H9 (cell line): ENCODE measurements around the gene SENP8. TPM values are rescaled to one million over a fixed set of nuclear protein-coding genes. Genes with fewer than 3 reads are reported as not detected.

Experiments used
- DNase-seq: peaks from one replicate; pipeline ENCODE4 v3.0.0-alpha.2; 2017
- H2AFZ ChIP-seq: one replicate; pipeline ENCODE4 v1.6.1; 2013; ENCODE audit warnings: mild to moderate bottlenecking, low read length, control low read depth, moderate library complexity
- H2AK5ac ChIP-seq: 2 replicates; pipeline ENCODE4 v1.6.1; 2013; ENCODE audit warnings: low read length, control low read depth, mixed read lengths; ENCODE audit not compliant: insufficient read length
- H2BK120ac ChIP-seq: one replicate; pipeline ENCODE4 v1.6.1; 2013; ENCODE audit warnings: low read depth, mild to moderate bottlenecking, low read length, control low read depth, inconsistent platforms; ENCODE audit not compliant: poor library complexity, severe bottlenecking
- H2BK12ac ChIP-seq: 2 replicates; pipeline ENCODE4 v1.6.1; 2013; ENCODE audit warnings: low read length, control low read depth, mixed read lengths, low read depth; ENCODE audit not compliant: insufficient read length
- H2BK15ac ChIP-seq: 2 replicates; pipeline ENCODE4 v1.6.1; 2013; ENCODE audit warnings: low read depth, low read length, control low read depth
- H2BK20ac ChIP-seq: one replicate; pipeline ENCODE4 v1.6.1; 2013; ENCODE audit warnings: low read depth, mild to moderate bottlenecking, low read length, control low read depth, inconsistent platforms; ENCODE audit not compliant: poor library complexity, severe bottlenecking
- H2BK5ac ChIP-seq: 2 replicates; pipeline ENCODE4 v1.6.1; 2013; ENCODE audit warnings: low read length, control low read depth, mixed read lengths; ENCODE audit not compliant: insufficient read length
- H3K14ac ChIP-seq: 2 replicates; pipeline ENCODE4 v1.6.1; 2013; ENCODE audit warnings: low read length, control low read depth; ENCODE audit not compliant: insufficient read depth
- H3K18ac ChIP-seq: 2 replicates; pipeline ENCODE4 v1.6.1; 2013; ENCODE audit warnings: low read depth, mild to moderate bottlenecking, mixed read lengths, low read length, control low read depth; ENCODE audit not compliant: insufficient read length
- H3K23ac ChIP-seq: 2 replicates; pipeline ENCODE4 v1.6.1; 2013; ENCODE audit warnings: low read length, control low read depth, mixed read lengths, low read depth; ENCODE audit not compliant: insufficient read length
- H3K23me2 ChIP-seq: 2 replicates; pipeline ENCODE4 v1.6.1; 2013; ENCODE audit warnings: low read depth, mild to moderate bottlenecking, mixed read lengths, low read length, control low read depth; ENCODE audit not compliant: insufficient read length, poor library complexity, severe bottlenecking
- H3K27ac ChIP-seq: 2 replicates; pipeline ENCODE4 v1.5.1; 2013; ENCODE audit warnings: low read length, control low read depth, mixed read lengths, low read depth; ENCODE audit not compliant: insufficient read length
- H3K27me3 ChIP-seq: 2 replicates; pipeline ENCODE4 v1.6.1; 2013; ENCODE audit warnings: low read length, control low read depth, inconsistent platforms; ENCODE audit not compliant: insufficient read depth
- H3K4ac ChIP-seq: 2 replicates; pipeline ENCODE4 v1.6.1; 2013; ENCODE audit warnings: low read depth, mild to moderate bottlenecking, control low read depth, inconsistent platforms, low read length, moderate library complexity
- H3K4me1 ChIP-seq: 2 replicates; pipeline ENCODE4 v1.6.1; 2013; ENCODE audit warnings: low read length, control low read depth, inconsistent platforms; ENCODE audit not compliant: insufficient read depth
- H3K4me2 ChIP-seq: 2 replicates; pipeline ENCODE4 v1.6.1; 2013; ENCODE audit warnings: low read length, control low read depth, mixed read lengths; ENCODE audit not compliant: insufficient read length, insufficient read depth
- H3K56ac ChIP-seq: 2 replicates; pipeline ENCODE4 v1.6.1; 2013; ENCODE audit warnings: low read depth, mild to moderate bottlenecking, mixed read lengths, low read length, control low read depth; ENCODE audit not compliant: insufficient read length
- H3K79me1 ChIP-seq: 2 replicates; pipeline ENCODE4 v1.6.1; 2013; ENCODE audit warnings: low read depth, mild to moderate bottlenecking, moderate library complexity, low read length, control low read depth, inconsistent platforms; ENCODE audit not compliant: insufficient read depth, poor library complexity, severe bottlenecking
- H3K79me2 ChIP-seq: 2 replicates; pipeline ENCODE4 v1.6.1; 2013; ENCODE audit warnings: low read length, control low read depth, inconsistent platforms; ENCODE audit not compliant: insufficient read depth
- H3K9ac ChIP-seq: 2 replicates; pipeline ENCODE4 v1.6.1; 2013; ENCODE audit warnings: low read length, control low read depth, mixed read lengths; ENCODE audit not compliant: insufficient read length; ENCODE audit errors: extremely low read depth
- H3K9me3 ChIP-seq: one replicate; pipeline ENCODE4 v1.6.1; 2013; ENCODE audit warnings: low read depth, low read length, inconsistent platforms; ENCODE audit not compliant: control insufficient read depth
- H3T11ph ChIP-seq: one replicate; pipeline ENCODE4 v1.6.1; 2013; ENCODE audit warnings: mild to moderate bottlenecking, low read length, control low read depth, inconsistent platforms
- H4K20me1 ChIP-seq: one replicate; pipeline ENCODE4 v1.6.1; 2013; ENCODE audit not compliant: control insufficient read depth, insufficient read length, insufficient read depth
- H4K5ac ChIP-seq: 2 replicates; pipeline ENCODE4 v1.6.1; 2013; ENCODE audit warnings: low read depth, mild to moderate bottlenecking, mixed read lengths, low read length, control low read depth; ENCODE audit not compliant: insufficient read length
- H4K8ac ChIP-seq: replicated peaks from 2 replicates; pipeline ENCODE4 v1.6.1; 2013; ENCODE audit warnings: low read length, control low read depth, mixed read lengths, low read depth; ENCODE audit not compliant: insufficient read length
- H4K91ac ChIP-seq: 2 replicates; pipeline ENCODE4 v1.6.1; 2013; ENCODE audit warnings: low read depth, mild to moderate bottlenecking, moderate library complexity, mixed read lengths, low read length, control low read depth; ENCODE audit not compliant: insufficient read length
- H3K27ac Mint-ChIP-seq, 3 experiments: 2 replicates in 2 of 3; 3 replicates in 1 of 3; pipeline ENCODE4 v1.8.0; 2020 to 2021; ENCODE audit warnings: mixed read lengths in 3 of 3, mild to moderate bottlenecking in 1 of 3, moderate library complexity in 1 of 3
- H3K27me3 Mint-ChIP-seq: 2 replicates; pipeline ENCODE4 v1.8.0; 2021; ENCODE audit warnings: low read depth, mild to moderate bottlenecking, moderate library complexity, mixed read lengths
- H3K36me3 Mint-ChIP-seq, 3 experiments: 2 replicates in 2 of 3; 3 replicates in 1 of 3; pipeline ENCODE4 v1.8.0; 2020 to 2021; ENCODE audit warnings: low read depth in 3 of 3, mixed read lengths in 3 of 3; ENCODE audit not compliant: insufficient read depth in 1 of 3
- H3K4me1 Mint-ChIP-seq, 2 experiments: 2 replicates each; pipeline ENCODE4 v1.8.0; 2020; ENCODE audit warnings: mixed read lengths in 2 of 2
- H3K4me3 Mint-ChIP-seq, 2 experiments: 2 replicates in 1 of 2; 3 replicates in 1 of 2; pipeline ENCODE4 v1.8.0; 2020 to 2021; ENCODE audit warnings: mild to moderate bottlenecking in 2 of 2, mixed read lengths in 2 of 2, moderate library complexity in 1 of 2
- H3K9me3 Mint-ChIP-seq, 2 experiments: 2 replicates in 1 of 2; 3 replicates in 1 of 2; pipeline ENCODE4 v1.8.0; 2020; ENCODE audit warnings: mild to moderate bottlenecking in 2 of 2, mixed read lengths in 2 of 2, moderate library complexity in 1 of 2
- CTCF ChIP-seq: fragments of 200-600 bp; sonication (generic); conservative IDR thresholded peaks from 3 replicates; pipeline ENCODE4 v1.8.0; 2021; ENCODE audit warnings: antibody characterized with exemption, mild to moderate bottlenecking
- WGBS: extraction: QIAGEN DNeasy Blood & Tissue Kit; methylation state at CpG from one replicate; pipeline ENCODE4 v1.1.7; 2013; ENCODE audit warnings: missing lambda C conversion rate, low lambda C conversion rate, mixed read lengths; ENCODE audit not compliant: insufficient read length; ENCODE audit errors: extremely low coverage; 5-methylcytosine and 5-hydroxymethylcytosine counted together
- total RNA-seq: library from RNA; stranded (reverse); gene quantifications from 2 replicates; pipeline ENCODE4 v1.2.1, GENCODE V29; 2021

Gene SENP8
- total RNA-seq, 1 experiment from 2014 or later, result 4.8 TPM

GRCh38 chr15:72136170-72137051 lies 18.2 kb downstream of the SENP8 start:
- Mint-ChIP-seq H3K4me3 (no peak overlapping the region), H3K27ac (no peak overlapping the region), H3K36me3 (no peaks in the 10 kb centered on the region), H3K4me1 (no peaks in the 10 kb centered on the region), H3K27me3 (no peaks in the 10 kb centered on the region), H3K9me3 (no peaks in the 10 kb centered on the region)
- Histone ChIP-seq H2AK5ac (no peak overlapping the region), H3K27me3 (no peaks in the 10 kb centered on the region), H3K56ac (no peak overlapping the region), H3K27ac (no peak overlapping the region), H3K4me1 (no peaks in the 10 kb centered on the region), H2BK120ac (no peak overlapping the region), H2BK5ac (no peak overlapping the region), H3K9ac (no peak overlapping the region), H3T11ph (no peak overlapping the region), H4K20me1 (no peaks in the 10 kb centered on the region), H2AFZ (no peak overlapping the region), H3K23me2 (no peaks in the 10 kb centered on the region), H4K5ac (no peak overlapping the region), H3K4ac (no peak overlapping the region), H4K8ac (no peak overlapping the region), H3K79me1 (no peaks in the 10 kb centered on the region), H2BK20ac (no peak overlapping the region), H2BK12ac (no peak overlapping the region), H3K14ac (no peak overlapping the region), H3K9me3 (no peaks in the 10 kb centered on the region), H3K23ac (no peak overlapping the region), H3K79me2 (no peaks in the 10 kb centered on the region), H3K18ac (no peak overlapping the region), H4K91ac (no peak overlapping the region), H2BK15ac (no peak overlapping the region), H3K4me2 (no peak overlapping the region)
- DNase-seq, result no peak
- no CpG with 5 or more reads among the region's 4 CpGs for WGBS
- no peak for TF ChIP-seq CTCF
